ENCODE data around the gene MTO1. TPM values are rescaled to one million over a fixed set of nuclear protein-coding genes. Genes with fewer than 3 reads are reported as not detected.

The MTO1 gene
- polyA plus RNA-seq, 1 of the 3 experiments (the other 2 are of a cell fraction), result 11.4 TPM

DNA sequence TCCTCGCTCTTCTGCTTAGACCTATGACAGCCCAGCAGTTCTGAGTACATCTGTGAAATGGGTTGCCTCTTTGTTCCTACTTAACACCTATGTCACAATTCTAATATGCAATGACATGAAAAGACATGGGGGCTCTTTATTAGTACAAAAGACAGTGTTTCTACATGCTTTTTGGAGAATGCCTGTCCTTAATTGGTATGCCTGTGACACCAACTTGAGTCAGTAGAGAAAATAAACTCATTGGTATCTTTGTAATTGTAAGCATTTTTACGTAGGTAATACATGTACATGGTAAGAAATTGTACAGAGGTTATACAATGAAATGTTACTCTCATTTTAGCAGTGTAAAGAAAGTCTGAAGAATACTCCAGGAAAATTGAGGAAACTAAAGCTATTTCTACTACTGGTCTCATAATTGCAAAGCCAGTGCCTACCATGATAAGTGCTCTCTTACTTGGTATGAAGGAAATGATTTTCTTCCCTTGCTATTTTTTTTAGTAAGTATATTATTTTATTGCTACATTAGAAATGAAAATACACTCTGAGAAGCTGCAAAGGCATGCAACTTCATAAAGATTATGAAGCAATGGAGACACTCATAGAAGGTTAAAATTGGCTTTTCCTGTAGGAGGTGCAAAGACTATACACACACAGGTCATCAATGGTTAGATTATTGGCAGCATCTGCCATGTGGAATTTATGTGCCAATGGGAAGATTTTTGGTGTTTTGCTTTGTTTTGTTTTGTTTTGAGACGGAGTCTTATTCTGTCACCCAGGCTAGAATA lies 64.2 kb downstream of the MTO1 start:
- H4K20me1 ChIP-seq (ENCODE audit: insufficient read depth), result no peaks in the 10 kb centered on the region; the same call in 1 of the 2 replicates
- H3K9me2 ChIP-seq, result no peaks in the 10 kb centered on the region
- no peak overlapping the region for H3K4me2 ChIP-seq
- WGBS (ENCODE audit: low lambda C conversion rate), result 97% methylated on average over 3 of the region's 3 CpGs
- H3K27ac ChIP-seq (ENCODE audit: low read depth in 2 of 2, low read length in 1 of 2), result no peak overlapping the region
- peaks cover 0 to 5% of the 10 kb centered on the region in 2 experiments; a peak in 1 of 4 replicates for H3K4me1 ChIP-seq (ENCODE audit: control insufficient read depth in 1 of 2, insufficient read depth in 2 of 2, low read depth in 1 of 2, low read length in 1 of 2)
- no peak overlapping the region for H3K9ac ChIP-seq
- TF ChIP-seq MAX (IDR thresholded peaks at IDR 0.05; ENCODE audit: low read depth), result no peak
- TF ChIP-seq TAF1 (IDR thresholded peaks at IDR 0.05; ENCODE audit: borderline replicate concordance, low read depth, low read length), result no peak
- TF ChIP-seq, protein P1, sequence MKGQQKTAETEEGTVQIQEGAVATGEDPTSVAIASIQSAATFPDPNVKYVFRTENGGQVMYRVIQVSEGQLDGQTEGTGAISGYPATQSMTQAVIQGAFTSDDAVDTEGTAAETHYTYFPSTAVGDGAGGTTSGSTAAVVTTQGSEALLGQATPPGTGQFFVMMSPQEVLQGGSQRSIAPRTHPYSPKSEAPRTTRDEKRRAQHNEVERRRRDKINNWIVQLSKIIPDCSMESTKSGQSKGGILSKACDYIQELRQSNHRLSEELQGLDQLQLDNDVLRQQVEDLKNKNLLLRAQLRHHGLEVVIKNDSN (IDR thresholded peaks at IDR 0.05; ENCODE audit: borderline replicate concordance, low read depth), result no peak
- no peak for TF ChIP-seq GABPA (IDR thresholded peaks at IDR 0.05; ENCODE audit: low read depth)
- TF ChIP-seq NRF1 (IDR thresholded peaks at IDR 0.05; ENCODE audit: low read depth, low read length), result no peak
- TF ChIP-seq, protein P2, sequence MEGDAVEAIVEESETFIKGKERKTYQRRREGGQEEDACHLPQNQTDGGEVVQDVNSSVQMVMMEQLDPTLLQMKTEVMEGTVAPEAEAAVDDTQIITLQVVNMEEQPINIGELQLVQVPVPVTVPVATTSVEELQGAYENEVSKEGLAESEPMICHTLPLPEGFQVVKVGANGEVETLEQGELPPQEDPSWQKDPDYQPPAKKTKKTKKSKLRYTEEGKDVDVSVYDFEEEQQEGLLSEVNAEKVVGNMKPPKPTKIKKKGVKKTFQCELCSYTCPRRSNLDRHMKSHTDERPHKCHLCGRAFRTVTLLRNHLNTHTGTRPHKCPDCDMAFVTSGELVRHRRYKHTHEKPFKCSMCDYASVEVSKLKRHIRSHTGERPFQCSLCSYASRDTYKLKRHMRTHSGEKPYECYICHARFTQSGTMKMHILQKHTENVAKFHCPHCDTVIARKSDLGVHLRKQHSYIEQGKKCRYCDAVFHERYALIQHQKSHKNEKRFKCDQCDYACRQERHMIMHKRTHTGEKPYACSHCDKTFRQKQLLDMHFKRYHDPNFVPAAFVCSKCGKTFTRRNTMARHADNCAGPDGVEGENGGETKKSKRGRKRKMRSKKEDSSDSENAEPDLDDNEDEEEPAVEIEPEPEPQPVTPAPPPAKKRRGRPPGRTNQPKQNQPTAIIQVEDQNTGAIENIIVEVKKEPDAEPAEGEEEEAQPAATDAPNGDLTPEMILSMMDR (IDR thresholded peaks at IDR 0.05), result no peak
- TF ChIP-seq TEAD4 (IDR thresholded peaks at IDR 0.05; ENCODE audit: borderline replicate concordance, insufficient read depth), result no peak
- TF ChIP-seq MEF2A (IDR thresholded peaks at IDR 0.05; ENCODE audit: borderline replicate concordance, low read depth), result no peak
- TF ChIP-seq REST (IDR thresholded peaks at IDR 0.05; ENCODE audit: low read depth, low read length), result no peak
- TF ChIP-seq EZH2phosphoT487 (IDR thresholded peaks at IDR 0.05; ENCODE audit: borderline replicate concordance, low read depth), result no peak
- TF ChIP-seq RXRA (IDR thresholded peaks at IDR 0.05; ENCODE audit: borderline replicate concordance, low read depth), result no peak
- no peak for TF ChIP-seq FOXM1 (IDR thresholded peaks at IDR 0.05; ENCODE audit: low read depth)
- no peak for TF ChIP-seq TCF12 (IDR thresholded peaks at IDR 0.05)
- TF ChIP-seq RFX5 (IDR thresholded peaks at IDR 0.05; ENCODE audit: low read length), result no peak
- TF ChIP-seq MXI1 (IDR thresholded peaks at IDR 0.05; ENCODE audit: low read depth, low read length), result no peak
- TF ChIP-seq ELF1 (IDR thresholded peaks at IDR 0.05), result no peak
- peaks cover 1% of the 10 kb centered on the region for H3K79me2 ChIP-seq (ENCODE audit: insufficient read depth)
- no peaks in the 10 kb centered on the region for H3K9me3 ChIP-seq
- H3K36me3 ChIP-seq (replicated peaks in 1 of 2; ENCODE audit: control insufficient read depth in 1 of 2, insufficient read depth in 2 of 2, low read length in 1 of 2), result no peaks in the 10 kb centered on the region
- no peak overlapping the region for H2AFZ ChIP-seq (ENCODE audit: low read depth)
- POLR2A ChIA-PET, result no interaction called here
- DNase-seq, result no peak
- H3K4me3 ChIP-seq (ENCODE audit: low read depth in 2 of 2, low read length in 1 of 2), result no peak overlapping the region
- H3F3A ChIP-seq (replicated peaks; ENCODE audit: insufficient read depth), result peaks cover 12% of the 10 kb centered on the region
- CTCF ChIA-PET, result interaction anchor here (1.6 kb wide), 1 partner anchor 31 kb away, joined by 3 read pairs; no protein-coding TSS in a partner anchor
- no peaks in the 10 kb centered on the region for H3K27me3 ChIP-seq (ENCODE audit: insufficient read depth)
